Stimulated activated CD8-positive, alpha-beta memory T cell treated with anti-CD3 and anti-CD28 coated beads, Interleukin-12 subunit alpha, Interleukin-12 subunit beta, amount 100 ng/mL, for 24 hours (primary cell): ENCODE data around the gene TPO.

Experiments
- DNase-seq: peaks from one replicate; pipeline ENCODE4 v3.0.0-alpha.2; 2020; ENCODE audit errors: extremely low read depth

TPO gene

GRCh38 chr2:1448009-1448408, 34.7 kb downstream of the TPO start:
- DNase-seq, result no peak

- no peak for DNase-seq
Measured at GRCh38 chr2:1450915-1451314, 37.7 kb downstream of the TPO start.

GRCh38 chr2:1451422-1451821, 38.2 kb downstream of the TPO start:
- no peak for DNase-seq

- DNase-seq, result no peak
Measured at GRCh38 chr2:1453561-1453960, 40.3 kb downstream of the TPO start.

GRCh38 chr2:1454346-1454745, 41.1 kb downstream of the TPO start:
- DNase-seq, result no peak

GRCh38 chr2:1455466-1455865, 42.2 kb downstream of the TPO start:
- DNase-seq, result no peak

GRCh38 chr2:1458432-1458831, 45.2 kb downstream of the TPO start:
- no peak for DNase-seq

GRCh38 chr2:1459727-1460126, 46.5 kb downstream of the TPO start:
- DNase-seq, result no peak

- no peak for DNase-seq
Measured at GRCh38 chr2:1460851-1461418, 47.7 kb downstream of the TPO start.

- DNase-seq, result no peak
Measured at GRCh38 chr2:1461507-1462390, 48.5 kb downstream of the TPO start.

GRCh38 chr2:1462994-1463393, 49.7 kb downstream of the TPO start:
- no peak for DNase-seq

- DNase-seq, result no peak
Measured at GRCh38 chr2:1472350-1472749, 59.1 kb downstream of the TPO start.

- DNase-seq, result no peak
Measured at GRCh38 chr2:1476617-1477195, 63.4 kb downstream of the TPO start.

GRCh38 chr2:1477196-1478040, 64.2 kb downstream of the TPO start:
- no peak for DNase-seq

GRCh38 chr2:1478311-1479305, 65.3 kb downstream of the TPO start:
- no peak for DNase-seq

- no peak for DNase-seq
Measured at GRCh38 chr2:1479346-1479745, 66.1 kb downstream of the TPO start.

GRCh38 chr2:1480671-1481076, 67.4 kb downstream of the TPO start:
- DNase-seq, result no peak

GRCh38 chr2:1481406-1482252, 68.4 kb downstream of the TPO start:
- no peak for DNase-seq

GRCh38 chr2:1482253-1482675, 69.0 kb downstream of the TPO start:
- DNase-seq, result no peak

- DNase-seq, result no peak
Measured at GRCh38 chr2:1482981-1483380, 69.7 kb downstream of the TPO start.
